K562 treated with DMSO at 1 percent for 4 hours (cell line): ENCODE results near the gene CD200R1L. TPM values are rescaled to one million over a fixed set of nuclear protein-coding genes. Genes with fewer than 3 reads are reported as not detected.

Experiments
- total RNA-seq: library from RNA; unstranded; fragments of 300-600 nt; gene quantifications from 2 replicates; pipeline ENCODE4 v1.2.3, GENCODE V29; 2022; ENCODE audit not compliant: insufficient read depth

Gene CD200R1L, protein sequence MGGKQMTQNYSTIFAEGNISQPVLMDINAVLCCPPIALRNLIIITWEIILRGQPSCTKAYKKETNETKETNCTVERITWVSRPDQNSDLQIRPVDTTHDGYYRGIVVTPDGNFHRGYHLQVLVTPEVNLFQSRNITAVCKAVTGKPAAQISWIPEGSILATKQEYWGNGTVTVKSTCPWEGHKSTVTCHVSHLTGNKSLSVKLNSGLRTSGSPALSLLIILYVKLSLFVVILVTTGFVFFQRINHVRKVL
- total RNA-seq: not detected in 2 replicates

GRCh38 chr3:112846764-112847163 is at the start of gene CD200R1L:
Gene CD200R1L, minus strand, starts transcription at chr3:112846864. Its CDS starts 17,497 bp downstream, at chr3:112829367.

Other genes starting within 250 kb of the CD200R1L start
- gene CCDC80, start 205.7 kb downstream of the CD200R1L start, total RNA-seq: 1.8 and 2.9 TPM in 2 replicates
- not detected in 2 replicates for gene CD200R1, start 128.2 kb upstream of the CD200R1L start, total RNA-seq
- 11.3 and 13.9 TPM in 2 replicates for gene GTPBP8, start 144.1 kb upstream of the CD200R1L start, total RNA-seq